Calu3 (cell line): ENCODE measurements around the gene SPR. TPM values are rescaled to one million over a fixed set of nuclear protein-coding genes. Genes with fewer than 3 reads are reported as not detected.

ENCODE experiments used
- BruUV-seq: library from RNA; stranded (reverse); fragments of 400-500 nt; replicated peaks from 2 replicates; lab custom pipeline; 2021; lab: Mats Ljungman, UMichigan
- CTCF ChIA-PET: fragments of 300-600 bp; sonication (Branson Sonifier 250); formaldehyde crosslinking; loops from one replicate; lab custom pipeline; 2022; ENCODE audit warnings: antibody characterized with exemption; lab: Charles Lee
- DNase-seq: peaks from one replicate; pipeline ENCODE4 v3.0.0; 2022
- H3K27ac Mint-ChIP-seq: one replicate; pipeline ENCODE4 v1.8.0; 2022; ENCODE audit warnings: mixed read lengths; ENCODE audit not compliant: unreplicated experiment
- H3K27me3 Mint-ChIP-seq: one replicate; pipeline ENCODE4 v1.8.0; 2022; ENCODE audit warnings: mixed read lengths; ENCODE audit not compliant: unreplicated experiment
- H3K36me3 Mint-ChIP-seq: one replicate; pipeline ENCODE4 v1.8.0; 2022; ENCODE audit warnings: mild to moderate bottlenecking, moderate library complexity, mixed read lengths; ENCODE audit not compliant: insufficient read depth, unreplicated experiment
- H3K4me1 Mint-ChIP-seq: one replicate; pipeline ENCODE4 v1.8.0; 2022; ENCODE audit warnings: mild to moderate bottlenecking, low read depth, mixed read lengths; ENCODE audit not compliant: unreplicated experiment
- H3K4me3 Mint-ChIP-seq: one replicate; pipeline ENCODE4 v1.8.0; 2022; ENCODE audit warnings: mild to moderate bottlenecking, low read depth, moderate library complexity, mixed read lengths; ENCODE audit not compliant: unreplicated experiment
- H3K9me3 Mint-ChIP-seq: one replicate; pipeline ENCODE4 v1.8.0; 2022; ENCODE audit warnings: low read depth, mixed read lengths; ENCODE audit not compliant: unreplicated experiment
- CTCF ChIP-seq: fragments of 200-600 bp; IDR thresholded peaks from one replicate; pipeline ENCODE4 v1.8.0; 2022; ENCODE audit warnings: antibody characterized with exemption; ENCODE audit not compliant: unreplicated experiment
- intact Hi-C: fragments of 100-400 bp; cut with micrococcal nuclease; formaldehyde crosslinking; loops from one replicate; pipeline ENCODE4 v1.10.0; 2022; ENCODE audit not compliant: unreplicated experiment
- total RNA-seq: library from RNA; stranded (reverse); gene quantifications from 2 replicates; pipeline ENCODE4 v1.2.3, GENCODE V29; 2022

The SPR gene
- total RNA-seq, 1 experiment from 2014 or later = 71.1 TPM

GRCh38 chr2:72911256-72911655, 24.0 kb downstream of the SPR start:
- H3K9me3 Mint-ChIP-seq = no peaks in the 10 kb centered on the region
- H3K4me3 Mint-ChIP-seq = no peak overlapping the region
- no peak for DNase-seq
- BruUV-seq = no TSS peak
- TF ChIP-seq CTCF = no peak
- H3K27me3 Mint-ChIP-seq = peaks cover 82% of the 10 kb centered on the region
- peaks cover 7% of the 10 kb centered on the region for H3K4me1 Mint-ChIP-seq
- intact Hi-C loops = no loop called here
- H3K36me3 Mint-ChIP-seq = peaks cover 2% of the 10 kb centered on the region
- no peak overlapping the region for H3K27ac Mint-ChIP-seq
- CTCF ChIA-PET = interaction anchor here (1.4 kb wide), 2 partner anchors 18 to 24 kb away, joined by 5 to 6 read pairs; partner anchors contain the start of gene SPR

GRCh38 chr2:72913486-72914205, 26.4 kb downstream of the SPR start:
- no TSS peak for BruUV-seq
- H3K27ac Mint-ChIP-seq = no peak overlapping the region
- no peak for DNase-seq
- H3K36me3 Mint-ChIP-seq = peaks cover 7% of the 10 kb centered on the region
- intact Hi-C loops = no loop called here
- H3K4me3 Mint-ChIP-seq = no peak overlapping the region
- CTCF ChIA-PET = interaction anchor here (0.5 kb wide), 1 partner anchor 99 kb away, joined by 3 read pairs; no protein-coding TSS in a partner anchor
- no peaks in the 10 kb centered on the region for H3K9me3 Mint-ChIP-seq
- H3K27me3 Mint-ChIP-seq = peaks cover 84% of the 10 kb centered on the region
- no peak for TF ChIP-seq CTCF
- peaks cover 9% of the 10 kb centered on the region for H3K4me1 Mint-ChIP-seq

GRCh38 chr2:72914206-72914559, 27.0 kb downstream of the SPR start:
- no peak overlapping the region for H3K4me3 Mint-ChIP-seq
- H3K9me3 Mint-ChIP-seq = no peaks in the 10 kb centered on the region
- peaks cover 12% of the 10 kb centered on the region for H3K36me3 Mint-ChIP-seq
- H3K27me3 Mint-ChIP-seq = peaks cover 85% of the 10 kb centered on the region
- DNase-seq = no peak
- intact Hi-C loops = no loop called here
- no peak overlapping the region for H3K27ac Mint-ChIP-seq
- no peak for TF ChIP-seq CTCF
- peaks cover 13% of the 10 kb centered on the region for H3K4me1 Mint-ChIP-seq
- CTCF ChIA-PET = no interaction called here
- no TSS peak for BruUV-seq

DNA sequence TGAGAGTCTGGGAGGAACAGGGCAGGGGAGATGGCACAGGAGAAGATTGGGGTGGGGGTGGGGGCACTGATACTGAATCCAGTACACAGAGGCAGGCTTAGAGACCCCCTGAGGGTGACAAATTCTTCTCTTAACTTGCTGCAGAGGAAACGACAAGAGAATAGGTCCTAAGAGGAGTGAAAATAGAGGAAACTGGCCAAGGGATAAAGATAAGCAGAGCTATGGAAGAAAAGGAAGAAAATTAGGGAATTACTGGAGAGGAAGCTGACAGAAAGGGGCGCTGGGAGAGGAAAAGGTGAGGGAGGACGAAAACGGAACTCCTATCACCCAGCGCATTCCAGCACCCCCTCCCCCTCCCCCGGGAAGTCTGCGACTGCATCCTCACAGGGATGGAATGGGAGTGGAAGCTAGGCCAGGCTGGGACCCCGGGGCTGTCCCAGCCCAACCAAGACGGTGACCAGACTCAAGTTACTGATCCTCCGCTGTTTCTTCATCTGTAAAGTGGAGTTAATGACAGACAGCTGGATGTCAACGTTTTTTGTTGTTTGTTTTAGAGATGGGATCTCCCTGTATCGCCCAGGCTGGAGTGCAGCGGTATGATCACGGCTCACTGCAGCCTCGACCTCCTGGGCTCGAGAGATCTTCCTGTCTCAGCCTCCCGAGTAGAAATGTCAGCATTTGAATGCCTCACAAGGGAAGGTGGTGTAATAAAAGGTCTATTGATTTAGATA, 27.5 kb downstream of the SPR start:
- no TSS peak for BruUV-seq
- Mint-ChIP-seq H3K27ac (no peak overlapping the region), H3K4me3 (no peak overlapping the region), H3K27me3 (peaks cover 85% of the 10 kb centered on the region), H3K4me1 (peaks cover 13% of the 10 kb centered on the region), H3K36me3 (peaks cover 14% of the 10 kb centered on the region), H3K9me3 (no peaks in the 10 kb centered on the region)
- no peak for DNase-seq
- TF ChIP-seq CTCF = no peak
- CTCF ChIA-PET = no interaction called here
- intact Hi-C loops = no loop called here
